Testis (tissue), 2 donors: Measurements from ENCODE around the gene CACNB2.

Experiments
- CTCF ChIP-seq, 3 experiments: fragments of 450-650 bp in 2 of 3; fragments of 200-600 bp in 1 of 3; sonication (generic) in 1 of 3; IDR thresholded peaks; one replicate each; pipeline ENCODE4 v1.5.1; 2016 to 2019; ENCODE audit warnings: antibody characterized with exemption in 3 of 3, mild to moderate bottlenecking in 2 of 3, moderate library complexity in 1 of 3
- POLR2A ChIP-seq: fragments of 450-650 bp; IDR thresholded peaks from one replicate; pipeline ENCODE4 v1.6.1; 2017; ENCODE audit warnings: antibody characterized with exemption, mild to moderate bottlenecking, moderate library complexity

DNA sequence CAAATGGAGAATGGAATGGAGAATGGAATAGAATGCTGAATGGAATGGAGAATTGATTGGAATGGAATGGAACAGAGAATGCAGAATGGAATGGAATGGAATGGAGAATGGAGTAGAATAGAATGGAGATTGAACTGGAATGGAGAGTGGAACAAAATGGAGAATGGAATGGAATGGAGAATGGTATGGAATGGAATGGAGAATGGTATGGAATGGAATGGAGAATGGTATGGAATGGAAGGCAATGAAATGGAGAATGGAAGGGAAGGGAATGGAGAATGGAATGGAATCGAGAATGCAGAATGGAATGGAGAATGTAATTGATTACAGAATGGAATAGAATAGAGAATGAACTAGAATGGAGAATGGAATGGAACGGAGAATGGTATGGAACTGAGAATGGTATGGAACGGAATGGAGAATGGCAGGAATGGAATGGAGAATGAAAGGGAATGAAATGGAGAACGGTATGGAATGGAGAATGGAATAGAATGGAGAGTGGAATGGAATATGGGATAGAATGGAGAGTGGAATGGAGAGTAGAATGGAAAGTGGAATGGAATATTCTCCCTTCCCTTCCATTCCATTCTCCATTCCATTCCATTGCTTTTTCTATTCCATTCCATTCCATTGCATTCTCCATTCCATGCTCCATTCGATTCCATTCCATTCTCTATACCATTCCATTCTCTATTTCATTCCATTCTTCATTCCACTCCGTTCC is 422.9 kb downstream of the CACNB2 start:
- TF ChIP-seq CTCF (IDR thresholded peaks at IDR 0.05) (no peak), POLR2A (no peak)
